GM23248 (cell line): ENCODE measurements around the gene ZCRB1. TPM values are rescaled to one million over a fixed set of nuclear protein-coding genes. Genes with fewer than 3 reads are reported as not detected.

Experiments
- DNase-seq: peaks from one replicate; pipeline ENCODE4 v3.0.0-alpha.2; 2015
- H2AFZ ChIP-seq: fragments of 200-600 bp; sonication (generic); 2 replicates; pipeline ENCODE4 v1.6.1; 2016; ENCODE audit warnings: antibody characterized with exemption
- H3F3A ChIP-seq: fragments of 200-600 bp; sonication (generic); 2 replicates; pipeline ENCODE4 v1.6.1; 2016; ENCODE audit warnings: mild to moderate bottlenecking, antibody characterized with exemption, mixed run types; ENCODE audit not compliant: insufficient read depth
- H3K27ac ChIP-seq: fragments of 200-600 bp; sonication (generic); 2 replicates; pipeline ENCODE4 v1.5.1; 2016; ENCODE audit warnings: mild to moderate bottlenecking
- H3K27me3 ChIP-seq: fragments of 200-600 bp; sonication (generic); replicated peaks from 2 replicates; pipeline ENCODE4 v1.6.1; 2016; ENCODE audit warnings: mild to moderate bottlenecking; ENCODE audit not compliant: insufficient read depth
- H3K36me3 ChIP-seq: fragments of 200-600 bp; sonication (generic); 2 replicates; pipeline ENCODE4 v1.6.1; 2016; ENCODE audit warnings: low read depth, mild to moderate bottlenecking
- H3K4me1 ChIP-seq: fragments of 200-600 bp; sonication (generic); 2 replicates; pipeline ENCODE4 v1.6.1; 2016; ENCODE audit warnings: mild to moderate bottlenecking; ENCODE audit not compliant: insufficient read depth
- H3K4me2 ChIP-seq: fragments of 200-600 bp; sonication (generic); one replicate; pipeline ENCODE4 v1.6.1; 2016; ENCODE audit warnings: mild to moderate bottlenecking; ENCODE audit not compliant: unreplicated experiment
- H3K4me3 ChIP-seq: fragments of 200-600 bp; sonication (generic); 2 replicates; pipeline ENCODE4 v1.5.1; 2016; ENCODE audit warnings: mild to moderate bottlenecking
- H3K79me2 ChIP-seq: fragments of 200-600 bp; sonication (generic); 2 replicates; pipeline ENCODE4 v1.6.1; 2016; ENCODE audit warnings: mild to moderate bottlenecking; ENCODE audit not compliant: insufficient read depth
- H3K9ac ChIP-seq: fragments of 200-600 bp; sonication (generic); 2 replicates; pipeline ENCODE4 v1.6.1; 2016; ENCODE audit warnings: mild to moderate bottlenecking
- H3K9me2 ChIP-seq: fragments of 200-600 bp; sonication (generic); 2 replicates; pipeline ENCODE4 v1.6.1; 2016; ENCODE audit warnings: mixed run types, mild to moderate bottlenecking, moderate library complexity; ENCODE audit not compliant: insufficient read depth
- H3K9me3 ChIP-seq: fragments of 200-600 bp; sonication (generic); one replicate; pipeline ENCODE4 v1.6.1; 2017; ENCODE audit warnings: low read depth
- H4K20me1 ChIP-seq: fragments of 200-600 bp; sonication (generic); 2 replicates; pipeline ENCODE4 v1.6.0; 2016; ENCODE audit not compliant: insufficient read depth
- EZH2 ChIP-seq: fragments of 200-600 bp; sonication (generic); IDR thresholded peaks from 2 replicates; pipeline ENCODE4 v1.6.1; 2018; ENCODE audit warnings: antibody characterized with exemption, mild to moderate bottlenecking; ENCODE audit not compliant: insufficient read depth, poor library complexity, severe bottlenecking
- EZH2phosphoT487 ChIP-seq: fragments of 200-600 bp; sonication (generic); IDR thresholded peaks from 2 replicates; pipeline ENCODE4 v1.6.1; 2018; ENCODE audit warnings: antibody characterized with exemption, moderate library complexity, mild to moderate bottlenecking, low read depth; ENCODE audit not compliant: insufficient read depth
- WGBS, 2 experiments: methylation state at CpG; one replicate each; pipeline ENCODE4 v1.1.6; 2015 to 2017; ENCODE audit warnings: low lambda C conversion rate in 2 of 2, low coverage in 1 of 2; ENCODE audit errors: missing lambda C conversion rate in 2 of 2; 5-methylcytosine and 5-hydroxymethylcytosine counted together
- in situ Hi-C: fragments of 300-500 bp; cut with MboI; formaldehyde crosslinking; loops from 2 replicates; pipeline ENCODE4 v1.15.0; 2020
- polyA plus RNA-seq: library from polyadenylated mRNA; unstranded; fragments of >200 nt; fragmentation: Nextera tagmentation; extraction: Ambion mirVana; gene quantifications from 2 replicates; pipeline ENCODE4 v1.2.1, GENCODE V29; 2016
- total RNA-seq: library from RNA; depleted of rRNA; stranded (reverse); fragments of >200 nt; shearing (Covaris generic); gene quantifications from 2 replicates; pipeline ENCODE4 v1.2.3, GENCODE V29; 2014

Gene ZCRB1
- total and polyA plus RNA-seq, 2 experiments from 2014 or later, result 26.8 to 128 TPM

DNA sequence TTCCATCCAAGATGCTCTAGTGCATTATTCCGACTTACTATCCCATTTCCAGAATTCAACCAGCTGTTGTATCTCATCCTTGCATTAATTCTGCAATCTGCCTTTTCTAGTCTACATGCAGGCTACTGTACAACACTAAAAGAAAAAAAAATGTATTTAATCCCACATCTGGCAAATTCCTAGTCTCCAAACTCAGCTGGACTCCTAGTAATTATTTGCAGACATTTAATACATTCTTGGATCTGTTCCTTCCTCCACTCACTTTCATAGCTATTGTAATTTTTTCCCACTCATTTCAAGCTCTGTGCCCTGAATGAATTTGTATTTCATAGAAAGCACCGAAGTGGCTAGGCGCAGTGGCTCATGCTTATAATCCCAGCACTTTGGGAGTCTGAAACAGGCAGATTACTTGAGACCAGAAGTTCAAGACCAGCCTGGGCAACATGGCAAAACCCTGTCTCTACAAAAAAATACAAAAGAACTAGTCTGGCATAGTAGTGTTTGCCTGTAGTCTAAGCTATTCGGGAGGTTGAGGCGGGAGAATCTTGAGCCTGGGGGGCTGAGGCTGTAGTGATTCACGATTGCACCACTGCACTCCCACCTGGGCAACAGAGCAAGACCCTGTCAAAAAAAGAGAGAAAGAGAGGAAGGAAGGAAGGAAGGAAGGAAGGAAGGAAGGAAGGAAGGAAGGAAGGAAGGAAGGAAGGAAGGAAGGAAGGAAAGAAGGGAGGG lies 48.3 kb downstream of the ZCRB1 start:
- H3K4me3 ChIP-seq, result no peak overlapping the region
- no peak for DNase-seq
- H3K9me2 ChIP-seq, result no peaks in the 10 kb centered on the region
- no peaks in the 10 kb centered on the region for H3K36me3 ChIP-seq
- no peak overlapping the region for H3K9ac ChIP-seq
- H3K79me2 ChIP-seq, result no peaks in the 10 kb centered on the region
- in situ Hi-C loops, result no loop called here
- H3K27ac ChIP-seq, result no peak overlapping the region
- no peaks in the 10 kb centered on the region for H4K20me1 ChIP-seq
- no peaks in the 10 kb centered on the region for H3K9me3 ChIP-seq
- H3F3A ChIP-seq, result no peaks in the 10 kb centered on the region
- H3K27me3 ChIP-seq, result no peaks in the 10 kb centered on the region; the same call in 1 of the 2 replicates
- no peaks in the 10 kb centered on the region for H3K4me1 ChIP-seq
- no peak overlapping the region for H2AFZ ChIP-seq
- TF ChIP-seq EZH2phosphoT487, result no peak
- no peak for TF ChIP-seq EZH2
- WGBS, 2 experiments, result 31 to 35% methylated on average over 6 of the region's 6 CpGs
- no peak overlapping the region for H3K4me2 ChIP-seq

DNA sequence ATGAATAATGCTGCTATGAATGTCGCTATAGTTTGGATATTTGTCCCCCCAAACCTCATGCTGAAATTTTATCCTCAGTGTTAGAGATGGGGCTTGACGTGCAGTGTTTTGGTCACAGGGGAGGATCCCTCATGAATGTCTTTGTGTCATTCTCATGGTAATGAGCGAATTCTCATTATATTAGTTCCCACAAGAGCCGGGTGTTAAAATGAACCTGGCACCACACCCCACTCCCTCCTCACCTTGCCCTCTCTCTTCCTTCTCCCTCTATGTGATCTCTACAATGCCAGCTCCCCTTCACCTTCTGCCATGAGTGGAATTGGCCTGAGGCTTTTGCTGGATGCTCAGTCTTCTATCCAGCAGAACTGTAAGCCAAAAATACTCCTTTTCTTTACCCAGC lies 50.4 kb downstream of the ZCRB1 start:
- TF ChIP-seq EZH2phosphoT487 (no peak), EZH2 (no peak)
- H3K27ac ChIP-seq, result no peak overlapping the region
- no peaks in the 10 kb centered on the region for H3K9me3 ChIP-seq
- H3F3A ChIP-seq, result no peaks in the 10 kb centered on the region
- H3K27me3 ChIP-seq, result no peaks in the 10 kb centered on the region; the same call in 1 of the 2 replicates
- H3K9me2 ChIP-seq, result no peaks in the 10 kb centered on the region
- WGBS, 2 experiments, result 85 to 89% methylated on average over 4 of the region's 4 CpGs
- H3K4me3 ChIP-seq, result no peak overlapping the region
- no peaks in the 10 kb centered on the region for H4K20me1 ChIP-seq
- DNase-seq, result no peak
- H3K4me2 ChIP-seq, result no peak overlapping the region
- in situ Hi-C loops, result no loop called here
- H3K36me3 ChIP-seq, result no peaks in the 10 kb centered on the region
- H3K4me1 ChIP-seq, result no peaks in the 10 kb centered on the region
- no peak overlapping the region for H2AFZ ChIP-seq
- no peaks in the 10 kb centered on the region for H3K79me2 ChIP-seq
- no peak overlapping the region for H3K9ac ChIP-seq

DNA sequence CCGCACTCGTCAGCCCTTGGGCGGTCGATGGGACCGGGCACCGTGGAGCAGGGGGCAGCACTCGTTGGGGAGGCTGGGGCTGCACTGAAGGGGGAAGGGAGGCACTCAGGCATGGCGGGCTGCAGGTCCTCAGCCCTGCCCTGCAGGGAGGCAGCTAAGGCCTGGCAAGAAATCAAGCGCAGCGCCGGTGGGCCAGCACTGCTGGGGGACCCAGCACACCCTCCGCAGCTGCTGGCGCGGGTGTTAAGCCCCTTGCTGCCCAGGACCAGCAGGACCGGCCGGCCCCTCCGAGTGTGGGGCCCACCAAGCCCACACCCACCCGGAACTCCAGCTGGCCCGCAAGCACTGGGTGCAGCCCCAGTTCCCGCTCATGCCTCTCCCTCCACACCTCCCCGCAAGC lies 52.2 kb downstream of the ZCRB1 start:
- Histone ChIP-seq H3K9me2 (no peaks in the 10 kb centered on the region), H3K27ac (no peak overlapping the region), H2AFZ (no peak overlapping the region), H3K79me2 (no peaks in the 10 kb centered on the region), H3F3A (no peaks in the 10 kb centered on the region), H3K27me3 (no peaks in the 10 kb centered on the region; the same call in 1 of the 2 replicates), H3K9ac (no peak overlapping the region), H4K20me1 (no peaks in the 10 kb centered on the region), H3K4me3 (no peak overlapping the region), H3K36me3 (no peaks in the 10 kb centered on the region), H3K4me1 (no peaks in the 10 kb centered on the region), H3K9me3 (no peaks in the 10 kb centered on the region), H3K4me2 (no peak overlapping the region)
- WGBS, 2 experiments, result 86 to 89% methylated on average over 10 to 21 of the region's 21 CpGs
- in situ Hi-C loops, result no loop called here
- TF ChIP-seq EZH2phosphoT487 (no peak), EZH2 (no peak)
- no peak for DNase-seq

DNA sequence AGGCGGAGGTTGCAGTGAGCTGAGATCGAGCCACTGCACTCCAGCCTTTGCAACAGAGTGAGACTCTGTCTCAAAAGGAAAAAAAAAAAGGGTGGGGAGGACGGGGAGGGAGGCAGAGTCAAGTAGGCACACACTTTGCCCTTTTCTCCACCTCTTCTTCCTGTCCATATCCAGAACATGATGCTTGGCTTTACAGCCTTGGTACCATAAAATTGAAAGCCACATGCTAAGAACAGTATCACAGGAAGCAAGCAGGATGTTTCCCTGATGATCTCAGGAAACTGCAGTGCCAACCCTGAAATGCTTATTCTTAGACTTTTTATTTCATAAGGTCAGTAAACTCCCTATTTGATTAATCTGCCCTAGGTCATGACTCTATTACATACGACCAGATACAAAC lies 55.3 kb downstream of the ZCRB1 start:
- in situ Hi-C loops, result no loop called here
- no peak overlapping the region for H3K9ac ChIP-seq
- no peaks in the 10 kb centered on the region for H3K9me2 ChIP-seq
- no peaks in the 10 kb centered on the region for H3K4me1 ChIP-seq
- H2AFZ ChIP-seq, result no peak overlapping the region
- H3K4me2 ChIP-seq, result no peak overlapping the region
- 43 to 48% methylated on average over 4 of the region's 4 CpGs for WGBS, 2 experiments
- H3K9me3 ChIP-seq, result no peaks in the 10 kb centered on the region
- H3K27ac ChIP-seq, result no peak overlapping the region
- H4K20me1 ChIP-seq, result no peaks in the 10 kb centered on the region
- no peaks in the 10 kb centered on the region for H3K27me3 ChIP-seq
- DNase-seq, result no peak
- no peak overlapping the region for H3K4me3 ChIP-seq
- TF ChIP-seq EZH2 (no peak), EZH2phosphoT487 (no peak)
- no peaks in the 10 kb centered on the region for H3F3A ChIP-seq
- no peaks in the 10 kb centered on the region for H3K79me2 ChIP-seq
- no peaks in the 10 kb centered on the region for H3K36me3 ChIP-seq
